ENCODE results near the gene TRPM6.

DNA sequence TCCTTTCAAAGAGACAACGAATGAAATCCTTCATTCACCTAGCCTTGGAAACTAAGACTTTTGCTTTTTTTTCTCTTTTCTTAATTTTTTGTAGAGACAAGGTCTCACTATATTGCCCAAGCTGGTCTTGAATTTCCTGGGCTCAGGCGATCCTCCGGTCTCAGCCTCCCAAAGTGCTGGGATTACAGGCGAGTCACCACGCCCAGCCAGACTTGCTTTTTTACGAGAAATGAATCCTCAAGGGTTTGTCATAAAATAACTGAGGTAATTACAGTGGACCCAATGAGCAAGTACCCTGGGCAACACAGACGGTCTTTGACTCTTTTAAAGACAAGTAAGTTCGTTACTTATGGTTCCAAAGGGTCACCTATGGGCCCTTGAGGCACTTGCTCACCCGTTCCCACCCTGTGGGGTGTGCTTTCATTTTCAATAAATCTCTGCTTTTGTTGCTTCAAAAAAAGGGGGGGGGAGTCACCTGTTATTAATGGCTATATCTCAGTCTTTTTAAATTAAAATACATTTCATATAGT lies 70.4 kb downstream of the TRPM6 start:
- TF ChIP-seq TAF1 (IDR thresholded peaks at IDR 0.05; ENCODE audit: borderline replicate concordance, low read depth, low read length) (no peak), POLR2A (IDR thresholded peaks at IDR 0.05; ENCODE audit: low read depth, low read length) (no peak), POLR2AphosphoS5 (IDR thresholded peaks at IDR 0.05; ENCODE audit: low read depth, low read length) (no peak)
